GM12878 (cell line): ENCODE data around the gene ME3. TPM values are rescaled to one million over a fixed set of nuclear protein-coding genes. Genes with fewer than 3 reads are reported as not detected.
A peak's percentile ranks its signal among the peaks of the same experiment; 100 is the strongest.

Source experiments
- ATF3 ChIP-seq: IDR thresholded peaks from 2 replicates; pipeline ENCODE4 v1.6.1; 2011; ENCODE audit warnings: low read depth, mild to moderate bottlenecking, low read length, moderate library complexity, borderline replicate concordance; ENCODE audit errors: extremely low read depth
- CREB1 ChIP-seq: IDR thresholded peaks from 2 replicates; pipeline ENCODE4 v1.6.1; 2012; ENCODE audit warnings: low read depth, mild to moderate bottlenecking, inconsistent platforms
- NBN ChIP-seq: fragments of 450-650 bp; IDR thresholded peaks from 2 replicates; pipeline ENCODE4 v1.6.1; 2016
- PRDM15 ChIP-seq: fragments of 450-650 bp; formaldehyde crosslinking; IDR thresholded peaks from 2 replicates; pipeline ENCODE4 v1.4.0; 2020; ENCODE audit warnings: mild to moderate bottlenecking, moderate library complexity
- YY1 ChIP-seq: IDR thresholded peaks from 2 replicates; pipeline ENCODE4 v1.6.1; 2011; ENCODE audit warnings: low read depth, mild to moderate bottlenecking, low read length
- polyA plus RNA-seq, 11 experiments: library from polyadenylated mRNA; depleted of rRNA in 4 of 11; unstranded in 6 of 11; stranded (reverse) in 5 of 11; fragments of >200 nt; fragmentation: Nextera tagmentation in 4 of 11; fragmentation: Illumina TruSeq in 1 of 11; extraction: Ambion mirVana in 4 of 11; extraction: Trizol in 1 of 11; gene quantifications; 1 replicate in 1 of 11; 2 replicates in 10 of 11; pipeline versions ENCODE4 v1.2.1 to v1.2.3, GENCODE V29; 2011 to 2016; ENCODE audit warnings: inconsistent platforms in 2 of 11, missing spikeins in 2 of 11, low read depth in 1 of 11
- total RNA-seq, 4 experiments: library from RNA; depleted of rRNA in 3 of 4; stranded (reverse); fragments of >200 nt in 3 of 4; fragmentation: Illumina TruSeq in 1 of 4; extraction: Trizol in 1 of 4; gene quantifications; 2 replicates each; pipeline versions ENCODE4 v1.2.1 to v1.2.3, GENCODE V29; 2013 to 2021

The ME3 gene
- total and polyA plus RNA-seq, 10 of the 15 experiments (the other 5 are each of a cell fraction or from before 2014, with no cell fraction given): 0.06 to 0.40 (median 0.19) TPM; not detected in 2

GRCh38 chr11:86456075-86456939, 216.1 kb downstream of the ME3 start (continued):
- peak; percentile 23; the same call in 1 of the 2 replicates for TF ChIP-seq ATF3
- no peak for TF ChIP-seq PRDM15 (CRISPR knock-in tag)
- TF ChIP-seq YY1: peak; percentile 81
- TF ChIP-seq CREB1: no peak
- no peak for TF ChIP-seq NBN
